ENCODE measurements around the gene EIF4G1. TPM values are rescaled to one million over a fixed set of nuclear protein-coding genes. Genes with fewer than 3 reads are reported as not detected.

EIF4G1 gene
- total and polyA plus RNA-seq, 2 experiments from 2014 or later: 227 to 552 TPM

DNA sequence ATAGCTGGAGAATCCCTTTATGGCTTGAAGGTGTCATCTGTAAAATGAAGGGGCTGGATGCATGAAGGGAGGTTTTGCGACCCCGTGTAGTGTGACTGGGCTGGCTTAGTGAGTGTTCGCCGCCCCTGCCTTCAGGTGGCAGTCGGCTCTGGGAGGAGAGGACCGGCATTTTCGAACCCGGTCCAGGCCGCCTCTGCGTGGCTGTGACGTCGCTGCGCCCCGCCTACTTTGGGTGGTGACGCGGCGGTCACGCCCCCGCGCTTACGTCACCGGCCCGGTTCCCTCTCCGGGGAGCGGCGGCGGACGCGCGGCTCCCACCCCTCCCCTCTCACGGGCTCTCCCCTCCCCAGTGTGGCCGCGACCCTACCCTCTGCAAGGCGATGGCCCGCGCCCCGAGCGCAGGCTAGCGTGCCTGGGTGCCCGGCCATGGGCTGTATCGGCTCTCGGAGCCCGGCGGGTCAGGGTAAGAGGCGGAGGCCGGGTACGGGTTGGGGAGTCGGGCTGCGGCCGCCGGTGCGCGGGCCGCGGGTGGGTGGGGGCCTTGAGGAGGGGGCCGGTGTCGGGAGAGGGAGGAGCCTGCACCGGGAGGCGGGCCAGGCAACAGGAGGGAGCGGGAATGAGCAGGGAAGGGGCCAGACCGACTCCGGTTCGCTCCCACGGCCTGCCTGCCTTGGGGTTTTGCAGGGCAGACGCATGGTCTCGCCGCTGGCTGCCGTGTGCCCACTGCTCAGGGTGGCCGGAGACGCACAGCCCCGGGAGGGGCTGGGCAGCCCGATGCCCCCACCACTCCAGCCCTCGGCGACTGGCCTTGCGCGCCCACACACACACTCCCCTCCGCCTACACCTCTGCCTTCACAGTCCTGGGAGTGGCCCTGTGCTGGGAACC is 21.5 kb downstream of the EIF4G1 start:
- Mint-ChIP-seq H3K27ac (peak overlapping the region; percentile 97), H3K9me3 (peaks cover 3% of the 10 kb centered on the region; the same call in 1 of the 3 replicates), H3K27me3 (ENCODE audit: insufficient read depth, low read depth, poor library complexity) (peaks cover 43% of the 10 kb centered on the region), H3K4me1 (peaks cover 37% of the 10 kb centered on the region), H3K4me3 (peak overlapping the region; percentile 87), H3K36me3 (ENCODE audit: low read depth) (peaks cover 49% of the 10 kb centered on the region)
- no peak for TF ChIP-seq EZH2phosphoT487 (IDR thresholded peaks at IDR 0.05; ENCODE audit: unreplicated experiment)
- TF ChIP-seq POLR2AphosphoS5 (IDR thresholded peaks at IDR 0.05; ENCODE audit: low read depth): peak; percentile 86
- TF ChIP-seq CREB1 (CRISPR knock-in tag; IDR thresholded peaks at IDR 0.05; ENCODE audit: low read depth): peak; percentile 98
- no peak for TF ChIP-seq ZNF114 (CRISPR knock-in tag; IDR thresholded peaks at IDR 0.05)
- no peak for TF ChIP-seq EZH2 (IDR thresholded peaks at IDR 0.05; ENCODE audit: low read depth, unreplicated experiment)
- TF ChIP-seq JUNB (IDR thresholded peaks at IDR 0.05; ENCODE audit: unreplicated experiment): no peak
- TF ChIP-seq, protein P1, sequence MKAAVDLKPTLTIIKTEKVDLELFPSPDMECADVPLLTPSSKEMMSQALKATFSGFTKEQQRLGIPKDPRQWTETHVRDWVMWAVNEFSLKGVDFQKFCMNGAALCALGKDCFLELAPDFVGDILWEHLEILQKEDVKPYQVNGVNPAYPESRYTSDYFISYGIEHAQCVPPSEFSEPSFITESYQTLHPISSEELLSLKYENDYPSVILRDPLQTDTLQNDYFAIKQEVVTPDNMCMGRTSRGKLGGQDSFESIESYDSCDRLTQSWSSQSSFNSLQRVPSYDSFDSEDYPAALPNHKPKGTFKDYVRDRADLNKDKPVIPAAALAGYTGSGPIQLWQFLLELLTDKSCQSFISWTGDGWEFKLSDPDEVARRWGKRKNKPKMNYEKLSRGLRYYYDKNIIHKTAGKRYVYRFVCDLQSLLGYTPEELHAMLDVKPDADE (IDR thresholded peaks at IDR 0.05): peak; percentile 24; the same call in 1 of the 2 replicates
- TF ChIP-seq, protein P2, sequence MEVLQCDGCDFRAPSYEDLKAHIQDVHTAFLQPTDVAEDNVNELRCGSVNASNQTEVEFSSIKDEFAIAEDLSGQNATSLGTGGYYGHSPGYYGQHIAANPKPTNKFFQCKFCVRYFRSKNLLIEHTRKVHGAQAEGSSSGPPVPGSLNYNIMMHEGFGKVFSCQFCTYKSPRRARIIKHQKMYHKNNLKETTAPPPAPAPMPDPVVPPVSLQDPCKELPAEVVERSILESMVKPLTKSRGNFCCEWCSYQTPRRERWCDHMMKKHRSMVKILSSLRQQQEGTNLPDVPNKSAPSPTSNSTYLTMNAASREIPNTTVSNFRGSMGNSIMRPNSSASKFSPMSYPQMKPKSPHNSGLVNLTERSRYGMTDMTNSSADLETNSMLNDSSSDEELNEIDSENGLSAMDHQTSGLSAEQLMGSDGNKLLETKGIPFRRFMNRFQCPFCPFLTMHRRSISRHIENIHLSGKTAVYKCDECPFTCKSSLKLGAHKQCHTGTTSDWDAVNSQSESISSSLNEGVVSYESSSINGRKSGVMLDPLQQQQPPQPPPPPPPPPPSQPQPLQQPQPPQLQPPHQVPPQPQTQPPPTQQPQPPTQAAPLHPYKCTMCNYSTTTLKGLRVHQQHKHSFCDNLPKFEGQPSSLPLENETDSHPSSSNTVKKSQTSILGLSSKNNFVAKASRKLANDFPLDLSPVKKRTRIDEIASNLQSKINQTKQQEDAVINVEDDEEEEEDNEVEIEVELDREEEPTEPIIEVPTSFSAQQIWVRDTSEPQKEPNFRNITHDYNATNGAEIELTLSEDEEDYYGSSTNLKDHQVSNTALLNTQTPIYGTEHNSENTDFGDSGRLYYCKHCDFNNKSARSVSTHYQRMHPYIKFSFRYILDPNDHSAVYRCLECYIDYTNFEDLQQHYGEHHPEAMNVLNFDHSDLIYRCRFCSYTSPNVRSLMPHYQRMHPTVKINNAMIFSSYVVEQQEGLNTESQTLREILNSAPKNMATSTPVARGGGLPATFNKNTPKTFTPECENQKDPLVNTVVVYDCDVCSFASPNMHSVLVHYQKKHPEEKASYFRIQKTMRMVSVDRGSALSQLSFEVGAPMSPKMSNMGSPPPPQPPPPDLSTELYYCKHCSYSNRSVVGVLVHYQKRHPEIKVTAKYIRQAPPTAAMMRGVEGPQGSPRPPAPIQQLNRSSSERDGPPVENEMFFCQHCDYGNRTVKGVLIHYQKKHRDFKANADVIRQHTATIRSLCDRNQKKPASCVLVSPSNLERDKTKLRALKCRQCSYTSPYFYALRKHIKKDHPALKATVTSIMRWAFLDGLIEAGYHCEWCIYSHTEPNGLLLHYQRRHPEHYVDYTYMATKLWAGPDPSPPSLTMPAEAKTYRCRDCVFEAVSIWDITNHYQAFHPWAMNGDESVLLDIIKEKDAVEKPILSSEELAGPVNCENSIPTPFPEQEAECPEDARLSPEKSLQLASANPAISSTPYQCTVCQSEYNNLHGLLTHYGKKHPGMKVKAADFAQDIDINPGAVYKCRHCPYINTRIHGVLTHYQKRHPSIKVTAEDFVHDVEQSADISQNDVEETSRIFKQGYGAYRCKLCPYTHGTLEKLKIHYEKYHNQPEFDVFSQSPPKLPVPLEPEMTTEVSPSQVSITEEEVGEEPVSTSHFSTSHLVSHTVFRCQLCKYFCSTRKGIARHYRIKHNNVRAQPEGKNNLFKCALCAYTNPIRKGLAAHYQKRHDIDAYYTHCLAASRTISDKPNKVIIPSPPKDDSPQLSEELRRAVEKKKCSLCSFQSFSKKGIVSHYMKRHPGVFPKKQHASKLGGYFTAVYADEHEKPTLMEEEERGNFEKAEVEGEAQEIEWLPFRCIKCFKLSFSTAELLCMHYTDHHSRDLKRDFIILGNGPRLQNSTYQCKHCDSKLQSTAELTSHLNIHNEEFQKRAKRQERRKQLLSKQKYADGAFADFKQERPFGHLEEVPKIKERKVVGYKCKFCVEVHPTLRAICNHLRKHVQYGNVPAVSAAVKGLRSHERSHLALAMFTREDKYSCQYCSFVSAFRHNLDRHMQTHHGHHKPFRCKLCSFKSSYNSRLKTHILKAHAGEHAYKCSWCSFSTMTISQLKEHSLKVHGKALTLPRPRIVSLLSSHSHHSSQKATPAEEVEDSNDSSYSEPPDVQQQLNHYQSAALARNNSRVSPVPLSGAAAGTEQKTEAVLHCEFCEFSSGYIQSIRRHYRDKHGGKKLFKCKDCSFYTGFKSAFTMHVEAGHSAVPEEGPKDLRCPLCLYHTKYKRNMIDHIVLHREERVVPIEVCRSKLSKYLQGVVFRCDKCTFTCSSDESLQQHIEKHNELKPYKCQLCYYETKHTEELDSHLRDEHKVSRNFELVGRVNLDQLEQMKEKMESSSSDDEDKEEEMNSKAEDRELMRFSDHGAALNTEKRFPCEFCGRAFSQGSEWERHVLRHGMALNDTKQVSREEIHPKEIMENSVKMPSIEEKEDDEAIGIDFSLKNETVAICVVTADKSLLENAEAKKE (CRISPR knock-in tag; IDR thresholded peaks at IDR 0.05): no peak
- TF ChIP-seq, protein P3, sequence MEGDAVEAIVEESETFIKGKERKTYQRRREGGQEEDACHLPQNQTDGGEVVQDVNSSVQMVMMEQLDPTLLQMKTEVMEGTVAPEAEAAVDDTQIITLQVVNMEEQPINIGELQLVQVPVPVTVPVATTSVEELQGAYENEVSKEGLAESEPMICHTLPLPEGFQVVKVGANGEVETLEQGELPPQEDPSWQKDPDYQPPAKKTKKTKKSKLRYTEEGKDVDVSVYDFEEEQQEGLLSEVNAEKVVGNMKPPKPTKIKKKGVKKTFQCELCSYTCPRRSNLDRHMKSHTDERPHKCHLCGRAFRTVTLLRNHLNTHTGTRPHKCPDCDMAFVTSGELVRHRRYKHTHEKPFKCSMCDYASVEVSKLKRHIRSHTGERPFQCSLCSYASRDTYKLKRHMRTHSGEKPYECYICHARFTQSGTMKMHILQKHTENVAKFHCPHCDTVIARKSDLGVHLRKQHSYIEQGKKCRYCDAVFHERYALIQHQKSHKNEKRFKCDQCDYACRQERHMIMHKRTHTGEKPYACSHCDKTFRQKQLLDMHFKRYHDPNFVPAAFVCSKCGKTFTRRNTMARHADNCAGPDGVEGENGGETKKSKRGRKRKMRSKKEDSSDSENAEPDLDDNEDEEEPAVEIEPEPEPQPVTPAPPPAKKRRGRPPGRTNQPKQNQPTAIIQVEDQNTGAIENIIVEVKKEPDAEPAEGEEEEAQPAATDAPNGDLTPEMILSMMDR (conservative IDR thresholded peaks at IDR 0.05; ENCODE audit: low read depth in 2 of 2): peak in 1 of 2 experiments; percentile 35; a peak in 2 of 4 replicates
- TF ChIP-seq, protein P4, sequence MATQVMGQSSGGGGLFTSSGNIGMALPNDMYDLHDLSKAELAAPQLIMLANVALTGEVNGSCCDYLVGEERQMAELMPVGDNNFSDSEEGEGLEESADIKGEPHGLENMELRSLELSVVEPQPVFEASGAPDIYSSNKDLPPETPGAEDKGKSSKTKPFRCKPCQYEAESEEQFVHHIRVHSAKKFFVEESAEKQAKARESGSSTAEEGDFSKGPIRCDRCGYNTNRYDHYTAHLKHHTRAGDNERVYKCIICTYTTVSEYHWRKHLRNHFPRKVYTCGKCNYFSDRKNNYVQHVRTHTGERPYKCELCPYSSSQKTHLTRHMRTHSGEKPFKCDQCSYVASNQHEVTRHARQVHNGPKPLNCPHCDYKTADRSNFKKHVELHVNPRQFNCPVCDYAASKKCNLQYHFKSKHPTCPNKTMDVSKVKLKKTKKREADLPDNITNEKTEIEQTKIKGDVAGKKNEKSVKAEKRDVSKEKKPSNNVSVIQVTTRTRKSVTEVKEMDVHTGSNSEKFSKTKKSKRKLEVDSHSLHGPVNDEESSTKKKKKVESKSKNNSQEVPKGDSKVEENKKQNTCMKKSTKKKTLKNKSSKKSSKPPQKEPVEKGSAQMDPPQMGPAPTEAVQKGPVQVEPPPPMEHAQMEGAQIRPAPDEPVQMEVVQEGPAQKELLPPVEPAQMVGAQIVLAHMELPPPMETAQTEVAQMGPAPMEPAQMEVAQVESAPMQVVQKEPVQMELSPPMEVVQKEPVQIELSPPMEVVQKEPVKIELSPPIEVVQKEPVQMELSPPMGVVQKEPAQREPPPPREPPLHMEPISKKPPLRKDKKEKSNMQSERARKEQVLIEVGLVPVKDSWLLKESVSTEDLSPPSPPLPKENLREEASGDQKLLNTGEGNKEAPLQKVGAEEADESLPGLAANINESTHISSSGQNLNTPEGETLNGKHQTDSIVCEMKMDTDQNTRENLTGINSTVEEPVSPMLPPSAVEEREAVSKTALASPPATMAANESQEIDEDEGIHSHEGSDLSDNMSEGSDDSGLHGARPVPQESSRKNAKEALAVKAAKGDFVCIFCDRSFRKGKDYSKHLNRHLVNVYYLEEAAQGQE (IDR thresholded peaks at IDR 0.05; ENCODE audit: unreplicated experiment): no peak
- TF ChIP-seq STAT1 (IDR thresholded peaks at IDR 0.05; ENCODE audit: unreplicated experiment): no peak
- TF ChIP-seq NANOG (IDR thresholded peaks at IDR 0.05; ENCODE audit: borderline replicate concordance): no peak
- Histone ChIP-seq H4K20me1 (replicated peaks; ENCODE audit: insufficient read depth) (peaks cover 41% of the 10 kb centered on the region), H3K4me2 (peak overlapping the region; percentile 98), H3K4me3 (peak overlapping the region; percentile 86), H3K9me2 (ENCODE audit: insufficient read depth) (no peaks in the 10 kb centered on the region), H2AFZ (0 out of 2 replicates have a peak overlapping the region, but pooled peaks have one; percentile 14), H3K27ac (ENCODE audit: low read depth) (peak overlapping the region; percentile 98), H3K79me2 (replicated peaks; ENCODE audit: insufficient read depth) (peaks cover 32% of the 10 kb centered on the region), H3K36me3 (ENCODE audit: insufficient read depth) (peaks cover 33% of the 10 kb centered on the region), H3K4me1 (ENCODE audit: insufficient read depth) (peaks cover 27% of the 10 kb centered on the region), H3F3A (replicated peaks; ENCODE audit: low read depth) (peaks cover 57% of the 10 kb centered on the region), H3K27me3 (ENCODE audit: insufficient read depth) (no peaks in the 10 kb centered on the region)
- DNase-seq (ENCODE audit: low spot score): peak; percentile 93
- peak; percentile 65 for ATAC-seq
